ENCODE data around the gene MAP2K3.

GRCh38 chr17:21313320-21313719 lies 28.8 kb downstream of the MAP2K3 start:
- no peak for TF ChIP-seq CTCF (IDR thresholded peaks at IDR 0.05)
- TF ChIP-seq POLR2A (IDR thresholded peaks at IDR 0.05), result no peak
- TF ChIP-seq EP300 (IDR thresholded peaks at IDR 0.05), result no peak

Data from ovary (tissue), 3 donors.